OCI-LY7 (cell line): ENCODE measurements around the gene HS3ST5. TPM values are rescaled to one million over a fixed set of nuclear protein-coding genes. Genes with fewer than 3 reads are reported as not detected.

Experiments used
- BruUV-seq: library from RNA; stranded (reverse); fragments of 400-500 nt; replicated peaks from 2 replicates; lab custom pipeline; 2021; lab: Mats Ljungman, UMichigan
- CTCF ChIA-PET: fragments of 300-600 bp; sonication (Branson Sonifier 250); formaldehyde crosslinking; loops from one replicate; lab custom pipeline; 2022; ENCODE audit warnings: antibody characterized with exemption; ENCODE audit not compliant: unreplicated experiment; lab: Charles Lee
- POLR2A ChIA-PET: fragments of 300-600 bp; sonication (Branson Sonifier 250); formaldehyde crosslinking; loops from one replicate; lab custom pipeline; 2022; ENCODE audit warnings: antibody characterized with exemption; lab: Charles Lee
- DNase-seq: peaks from one replicate; pipeline ENCODE4 v3.0.0-alpha.2; 2015; ENCODE audit warnings: low spot score
- H2AFZ ChIP-seq: fragments of 200-600 bp; sonication (generic), shearing (Covaris generic); 2 replicates; pipeline ENCODE4 v1.6.1; 2014; ENCODE audit warnings: mild to moderate bottlenecking, antibody characterized with exemption, low read length, moderate library complexity
- H3K27ac ChIP-seq: fragments of 200-600 bp; sonication (generic); 2 replicates; pipeline ENCODE4 v1.5.1; 2014; ENCODE audit warnings: mixed run types, low read depth, mild to moderate bottlenecking, moderate library complexity, low read length, inconsistent platforms; ENCODE audit not compliant: poor library complexity, severe bottlenecking
- H3K36me3 ChIP-seq: fragments of 200-600 bp; sonication (generic); 2 replicates; pipeline ENCODE4 v1.6.1; 2014; ENCODE audit warnings: mild to moderate bottlenecking, antibody characterized with exemption, low read length, moderate library complexity, mixed read lengths; ENCODE audit not compliant: insufficient read depth
- H3K4me1 ChIP-seq: fragments of 200-600 bp; sonication (generic); 2 replicates; pipeline ENCODE4 v1.5.1; 2014; ENCODE audit warnings: mild to moderate bottlenecking, low read length; ENCODE audit not compliant: insufficient read depth, poor library complexity, severe bottlenecking
- H3K4me2 ChIP-seq: fragments of 200-600 bp; sonication (generic); 2 replicates; pipeline ENCODE4 v1.6.1; 2014; ENCODE audit warnings: mild to moderate bottlenecking, low read length
- H3K4me3 ChIP-seq: fragments of 200-600 bp; sonication (generic); 2 replicates; pipeline ENCODE4 v1.5.1; 2014; ENCODE audit warnings: mild to moderate bottlenecking, low read depth, low read length; ENCODE audit not compliant: poor library complexity, severe bottlenecking
- H3K79me2 ChIP-seq: fragments of 200-600 bp; sonication (generic); 2 replicates; pipeline ENCODE4 v1.6.1; 2016; ENCODE audit warnings: low read depth, mild to moderate bottlenecking, low read length, moderate library complexity, mixed read lengths; ENCODE audit not compliant: insufficient read depth
- H3K9me2 ChIP-seq: fragments of 200-600 bp; sonication (generic); 2 replicates; pipeline ENCODE4 v1.6.1; 2016; ENCODE audit warnings: mild to moderate bottlenecking, low read length, mixed read lengths; ENCODE audit not compliant: insufficient read depth
- H3K9me3 ChIP-seq: fragments of 200-600 bp; sonication (generic); 2 replicates; pipeline ENCODE4 v1.6.1; 2014; ENCODE audit warnings: mild to moderate bottlenecking, mixed run types, low read length, mixed read lengths
- H4K20me1 ChIP-seq: fragments of 200-600 bp; sonication (generic); 2 replicates; pipeline ENCODE4 v1.6.1; 2014; ENCODE audit warnings: mild to moderate bottlenecking, antibody characterized with exemption, low read length, moderate library complexity, mixed read lengths; ENCODE audit not compliant: insufficient read depth
- CTCF ChIP-seq: fragments of 200-600 bp; sonication (generic); conservative IDR thresholded peaks from 2 replicates; pipeline ENCODE4 v1.5.1; 2014; ENCODE audit warnings: mild to moderate bottlenecking, antibody characterized with exemption, low read length, moderate library complexity, mixed read lengths
- EZH2phosphoT487 ChIP-seq: fragments of 200-600 bp; sonication (generic); IDR thresholded peaks from 2 replicates; pipeline ENCODE4 v1.6.1; 2018; ENCODE audit warnings: low read depth, borderline replicate concordance, mild to moderate bottlenecking, mixed run types, antibody characterized with exemption, low read length, moderate library complexity, mixed read lengths
- intact Hi-C: fragments of 100-400 bp; cut with micrococcal nuclease; formaldehyde crosslinking; loops from one replicate; pipeline ENCODE4 v1.10.0; 2022; ENCODE audit not compliant: unreplicated experiment
- total RNA-seq, 2 experiments: library from RNA; depleted of rRNA in 1 of 2; stranded (reverse); fragments of >200 nt in 1 of 2; shearing (Covaris generic) in 1 of 2; gene quantifications; 2 replicates each; pipeline ENCODE4 v1.2.3, GENCODE V29; 2014 to 2022

HS3ST5 gene
- total RNA-seq, 2 experiments from 2014 or later, result not detected

- POLR2A ChIA-PET, result interaction anchor here (0.5 to 1.3 kb wide), 3 partner anchors 17 to 1564 kb away, joined by 3 to 4 read pairs (median 3); no protein-coding TSS in a partner anchor
- H3K9me3 ChIP-seq, result no peaks in the 10 kb centered on the region
- H3K4me2 ChIP-seq, result no peak overlapping the region
- H2AFZ ChIP-seq, result no peak overlapping the region
- no peaks in the 10 kb centered on the region for H4K20me1 ChIP-seq
- H3K4me3 ChIP-seq, result no peak overlapping the region
- CTCF ChIA-PET, result no interaction called here
- no peaks in the 10 kb centered on the region for H3K36me3 ChIP-seq
- no peaks in the 10 kb centered on the region for H3K79me2 ChIP-seq
- intact Hi-C loops, result no loop called here
- BruUV-seq, result no TSS peak
- no peak overlapping the region for H3K27ac ChIP-seq
- no peaks in the 10 kb centered on the region for H3K4me1 ChIP-seq
- TF ChIP-seq EZH2phosphoT487, result no peak
- no peak for DNase-seq
- no peaks in the 10 kb centered on the region for H3K9me2 ChIP-seq
Observed at GRCh38 chr6:114364301-114364700, 21.5 kb upstream of the HS3ST5 start.

- intact Hi-C loops, result no loop called here
- ChIA-PET POLR2A (interaction anchor here (0.9 kb wide), 1 partner anchor 24 kb away, joined by 3 read pairs; no protein-coding TSS in a partner anchor), CTCF (no interaction called here)
- TF ChIP-seq EZH2phosphoT487, result no peak
- no peak for TF ChIP-seq CTCF
- no peaks in the 10 kb centered on the region for H4K20me1 ChIP-seq
- no peaks in the 10 kb centered on the region for H3K9me2 ChIP-seq
- H2AFZ ChIP-seq, result no peak overlapping the region
- H3K79me2 ChIP-seq, result no peaks in the 10 kb centered on the region
- H3K9me3 ChIP-seq, result no peaks in the 10 kb centered on the region
- no peaks in the 10 kb centered on the region for H3K4me1 ChIP-seq
- H3K4me2 ChIP-seq, result no peak overlapping the region
- H3K36me3 ChIP-seq, result no peaks in the 10 kb centered on the region
- DNase-seq, result no peak
- no peak overlapping the region for H3K4me3 ChIP-seq
- no TSS peak for BruUV-seq
- no peak overlapping the region for H3K27ac ChIP-seq
Observed at GRCh38 chr6:114362957-114363356, 20.1 kb upstream of the HS3ST5 start.

DNA sequence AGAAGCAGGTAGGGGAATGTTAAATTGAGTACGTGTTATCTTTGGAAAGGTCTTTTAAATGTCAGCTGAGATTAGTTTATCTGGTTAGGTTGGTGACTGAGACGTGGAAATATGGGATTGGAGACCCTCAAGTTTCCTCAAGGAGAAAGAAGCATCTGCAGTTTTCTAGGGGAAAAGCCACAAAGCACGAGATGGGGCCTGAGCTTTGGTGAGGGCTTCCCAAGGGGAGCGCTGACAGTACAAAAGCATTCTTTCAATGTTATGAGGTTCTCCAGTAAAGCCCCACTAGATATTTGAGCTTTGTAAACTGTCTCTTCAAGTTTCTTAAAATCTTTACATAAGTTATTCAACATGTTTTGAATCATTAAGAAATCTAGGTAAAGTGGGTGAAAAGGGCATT is 19.6 kb upstream of the HS3ST5 start:
- Histone ChIP-seq H3K27ac (no peak overlapping the region), H3K9me3 (no peaks in the 10 kb centered on the region), H4K20me1 (no peaks in the 10 kb centered on the region), H2AFZ (no peak overlapping the region), H3K4me3 (no peak overlapping the region), H3K36me3 (no peaks in the 10 kb centered on the region), H3K4me2 (no peak overlapping the region), H3K4me1 (no peaks in the 10 kb centered on the region), H3K79me2 (no peaks in the 10 kb centered on the region), H3K9me2 (no peaks in the 10 kb centered on the region)
- no peak for DNase-seq
- intact Hi-C loops, result no loop called here
- BruUV-seq, result no TSS peak
- POLR2A ChIA-PET, result interaction anchor here (0.9 kb wide), 2 partner anchors 11 to 24 kb away, joined by 3 read pairs; no protein-coding TSS in a partner anchor
- CTCF ChIA-PET, result no interaction called here
- TF ChIP-seq CTCF (no peak), EZH2phosphoT487 (no peak)
